ENCODE data around the gene LSM14A. TPM values are rescaled to one million over a fixed set of nuclear protein-coding genes. Genes with fewer than 3 reads are reported as not detected.
"Not testable (repeated sequence)": the region's sequence is repeated elsewhere in the genome, so short reads cannot be mapped to it uniquely, and the experiment has no call there.

Gene LSM14A
- total RNA-seq, 1 experiment from 2014 or later = 61.4 TPM

DNA sequence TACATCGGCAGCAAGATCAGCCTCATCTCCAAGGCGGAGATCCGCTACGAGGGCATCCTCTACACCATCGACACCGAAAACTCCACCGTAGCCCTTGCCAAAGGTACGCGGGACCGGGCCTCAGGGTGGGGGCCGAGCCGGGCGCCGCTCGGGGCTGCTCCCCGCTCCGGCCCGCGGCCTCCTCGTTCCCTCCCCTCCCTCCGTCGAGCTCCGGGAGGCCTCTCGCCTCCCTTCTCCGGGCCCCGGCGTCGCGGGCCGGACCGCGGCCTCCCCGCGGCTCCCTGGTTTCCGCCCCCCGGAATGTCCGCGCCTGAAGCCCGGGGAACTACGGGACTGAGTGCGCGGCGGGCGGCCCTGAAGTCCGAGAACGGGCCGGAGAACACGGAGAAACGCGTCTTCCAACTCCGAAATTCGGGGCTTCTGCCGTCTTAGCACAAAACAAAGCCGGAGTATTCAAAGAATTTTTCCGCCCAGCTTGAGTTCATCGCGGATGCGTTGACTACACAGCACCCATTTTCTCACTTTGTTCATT lies 423 bp downstream of the LSM14A start:
- H3K4me3 ChIP-seq = peak overlapping the region; percentile 100
- H3K4me1 ChIP-seq (replicated peaks) = peaks cover 29% of the 10 kb centered on the region
- DNase-seq (ENCODE audit: low read depth in 1 of 2, low spot score in 2 of 2) = peak in 1 of 2 experiments; percentile 78
- peak overlapping the region; percentile 96 for H3K27ac ChIP-seq
- H3K27me3 ChIP-seq (replicated peaks) = no peaks in the 10 kb centered on the region
- H3K36me3 ChIP-seq = peaks cover 34% of the 10 kb centered on the region
- H3K9me3 ChIP-seq (replicated peaks) = no peaks in the 10 kb centered on the region

- Histone ChIP-seq H3K27ac (peak overlapping the region; percentile 96), H3K4me1 (replicated peaks) (peaks cover 30% of the 10 kb centered on the region), H3K4me3 (peak overlapping the region; percentile 100), H3K9me3 (replicated peaks) (no peaks in the 10 kb centered on the region), H3K27me3 (replicated peaks) (no peaks in the 10 kb centered on the region), H3K36me3 (peaks cover 38% of the 10 kb centered on the region)
- peak in 1 of 2 experiments; percentile 48 for DNase-seq (ENCODE audit: low read depth in 1 of 2, low spot score in 2 of 2)
These were observed 1.1 kb downstream of the LSM14A start for GRCh38 chr19:34173193-34173956.

DNA sequence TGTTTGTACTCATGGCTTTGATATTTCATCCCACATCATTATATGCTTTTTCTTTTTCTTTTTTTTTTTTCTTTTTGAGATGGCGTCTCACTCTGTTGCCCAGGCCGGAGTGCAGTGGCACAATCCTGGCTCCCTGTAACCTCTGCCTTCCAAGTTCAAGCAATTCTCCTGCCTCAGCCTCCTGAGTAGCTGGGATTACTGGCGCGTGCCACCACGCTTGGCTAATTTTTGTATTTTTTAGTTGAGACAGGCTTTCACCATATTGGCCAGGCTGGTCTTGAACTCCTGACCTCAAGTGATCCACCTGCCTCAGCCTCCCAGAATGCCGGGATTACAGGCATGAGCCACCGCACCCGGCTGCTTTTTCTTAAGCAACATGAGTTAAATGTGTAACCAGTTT lies 2.9 kb downstream of the LSM14A start:
- H3K27me3 ChIP-seq (replicated peaks); H3K27ac ChIP-seq; H3K9me3 ChIP-seq (replicated peaks); H3K4me3 ChIP-seq; DNase-seq (ENCODE audit: low read depth in 1 of 2, low spot score in 2 of 2): not testable (repeated sequence)
- Histone ChIP-seq H3K4me1 (replicated peaks) (peaks cover 30% of the 10 kb centered on the region), H3K36me3 (peaks cover 53% of the 10 kb centered on the region)

DNA sequence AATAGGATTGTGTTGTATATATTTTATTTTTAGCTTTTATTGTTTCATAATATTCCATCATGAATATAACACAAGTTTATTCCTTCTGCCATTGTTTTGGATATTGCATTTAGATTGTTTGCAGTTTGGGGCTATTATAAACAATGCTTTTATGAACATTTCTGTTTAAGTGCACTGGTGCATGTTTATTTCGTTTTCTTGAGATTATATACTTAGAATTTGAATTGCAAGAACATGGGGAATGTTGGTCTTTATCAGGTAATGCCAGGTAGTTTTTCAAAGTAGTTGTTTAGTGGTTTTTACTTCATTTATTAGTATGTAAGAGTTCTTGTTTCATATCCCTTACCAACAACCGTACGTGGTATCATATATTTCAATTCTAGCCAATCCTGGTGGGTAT lies 4.3 kb downstream of the LSM14A start:
- H3K4me3 ChIP-seq = no peak overlapping the region
- H3K27me3 ChIP-seq (replicated peaks) = no peaks in the 10 kb centered on the region
- peaks cover 67% of the 10 kb centered on the region for H3K36me3 ChIP-seq
- no peak for DNase-seq (ENCODE audit: low read depth in 1 of 2, low spot score in 2 of 2)
- no peak overlapping the region for H3K27ac ChIP-seq
- no peaks in the 10 kb centered on the region for H3K9me3 ChIP-seq (replicated peaks)
- peaks cover 23% of the 10 kb centered on the region for H3K4me1 ChIP-seq (replicated peaks)

DNA sequence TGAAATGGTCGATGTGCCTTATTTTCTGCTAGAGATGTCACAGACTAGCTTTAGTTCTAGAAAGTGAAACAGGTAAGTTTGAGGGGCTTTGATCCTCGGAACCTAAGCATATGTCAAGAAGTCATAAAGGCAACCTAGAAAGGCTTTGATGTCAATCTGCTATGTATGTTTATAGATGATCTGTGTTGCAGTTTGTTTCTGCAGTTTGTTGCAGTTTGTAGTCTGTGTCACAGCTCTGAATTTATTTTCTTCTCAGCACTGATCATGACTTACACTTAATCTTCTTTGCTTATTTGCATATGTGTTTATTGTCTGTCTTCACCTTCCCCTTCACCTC lies 5.9 kb downstream of the LSM14A start:
- no peak overlapping the region for H3K27ac ChIP-seq
- H3K4me1 ChIP-seq (replicated peaks) = peaks cover 20% of the 10 kb centered on the region
- no peaks in the 10 kb centered on the region for H3K9me3 ChIP-seq (replicated peaks)
- H3K27me3 ChIP-seq (replicated peaks) = no peaks in the 10 kb centered on the region
- H3K4me3 ChIP-seq = no peak overlapping the region
- DNase-seq (ENCODE audit: low read depth in 1 of 2, low spot score in 2 of 2) = no peak
- peaks cover 60% of the 10 kb centered on the region for H3K36me3 ChIP-seq

DNA sequence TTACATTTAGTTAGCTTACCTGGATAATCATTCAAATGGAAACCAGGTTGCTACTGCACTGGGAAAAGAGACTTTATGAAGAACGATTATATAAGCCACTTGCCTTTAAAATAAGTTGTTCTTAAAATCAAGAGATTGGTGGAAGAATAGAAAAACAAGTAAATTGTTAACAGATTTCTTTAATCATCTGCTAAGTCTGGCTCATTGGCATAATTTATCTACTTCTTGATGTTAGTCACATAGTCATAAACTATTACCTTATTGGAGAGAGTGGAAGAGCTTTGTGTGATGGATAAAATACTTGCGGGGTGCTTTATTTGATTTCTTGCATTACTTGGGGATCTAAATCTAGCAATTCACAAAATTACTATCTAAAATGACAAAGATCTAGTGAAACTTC lies 6.8 kb downstream of the LSM14A start:
- Histone ChIP-seq H3K36me3 (peaks cover 53% of the 10 kb centered on the region), H3K27ac (no peak overlapping the region), H3K27me3 (replicated peaks) (no peaks in the 10 kb centered on the region), H3K4me1 (replicated peaks) (peaks cover 17% of the 10 kb centered on the region), H3K9me3 (replicated peaks) (no peaks in the 10 kb centered on the region), H3K4me3 (no peak overlapping the region)
- no peak for DNase-seq (ENCODE audit: low read depth in 1 of 2, low spot score in 2 of 2)

DNA sequence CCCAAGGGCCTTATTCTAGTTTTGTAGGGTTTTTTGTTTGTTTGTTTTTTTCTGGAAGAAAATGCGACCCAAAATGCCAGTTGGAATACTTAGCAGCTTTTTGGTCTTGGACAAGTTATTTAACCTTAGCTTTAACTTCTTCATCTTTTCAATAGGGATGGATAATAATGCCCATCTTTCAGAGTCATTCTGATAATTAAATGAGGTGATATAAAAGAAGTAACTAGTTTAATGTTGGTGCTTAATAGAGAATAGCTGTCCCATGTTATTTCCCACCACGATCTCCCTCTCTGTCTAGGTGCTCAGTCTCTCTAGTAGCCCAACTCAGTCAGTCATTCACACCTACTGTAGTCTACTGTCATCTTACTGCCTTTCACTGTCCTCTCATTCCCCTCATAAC lies 8.0 kb downstream of the LSM14A start:
- no peaks in the 10 kb centered on the region for H3K9me3 ChIP-seq (replicated peaks)
- H3K27me3 ChIP-seq (replicated peaks) = no peaks in the 10 kb centered on the region
- H3K27ac ChIP-seq = no peak overlapping the region
- H3K4me3 ChIP-seq = no peak overlapping the region
- peaks cover 49% of the 10 kb centered on the region for H3K36me3 ChIP-seq
- H3K4me1 ChIP-seq (replicated peaks) = peaks cover 12% of the 10 kb centered on the region
- no peak for DNase-seq (ENCODE audit: low read depth in 1 of 2, low spot score in 2 of 2)

GRCh38 chr19:34180709-34181108 lies 8.4 kb downstream of the LSM14A start:
- H3K27me3 ChIP-seq (replicated peaks) = no peaks in the 10 kb centered on the region
- no peak for DNase-seq (ENCODE audit: low read depth in 1 of 2, low spot score in 2 of 2)
- H3K9me3 ChIP-seq (replicated peaks) = no peaks in the 10 kb centered on the region
- H3K36me3 ChIP-seq = peaks cover 47% of the 10 kb centered on the region
- no peak overlapping the region for H3K4me3 ChIP-seq
- no peak overlapping the region for H3K27ac ChIP-seq
- H3K4me1 ChIP-seq (replicated peaks) = peaks cover 12% of the 10 kb centered on the region

GRCh38 chr19:34181111-34181864 lies 9.0 kb downstream of the LSM14A start:
- no peaks in the 10 kb centered on the region for H3K27me3 ChIP-seq (replicated peaks)
- H3K36me3 ChIP-seq = peaks cover 47% of the 10 kb centered on the region
- no peak overlapping the region for H3K27ac ChIP-seq
- DNase-seq (ENCODE audit: low read depth in 1 of 2, low spot score in 2 of 2) = no peak
- H3K4me1 ChIP-seq (replicated peaks) = peaks cover 12% of the 10 kb centered on the region
- no peaks in the 10 kb centered on the region for H3K9me3 ChIP-seq (replicated peaks)
- no peak overlapping the region for H3K4me3 ChIP-seq

GRCh38 chr19:34182125-34182524 lies 9.8 kb downstream of the LSM14A start:
- peaks cover 43% of the 10 kb centered on the region for H3K36me3 ChIP-seq
- no peak for DNase-seq (ENCODE audit: low read depth in 1 of 2, low spot score in 2 of 2)
- H3K4me3 ChIP-seq = no peak overlapping the region
- H3K27ac ChIP-seq = no peak overlapping the region
- peaks cover 12% of the 10 kb centered on the region for H3K4me1 ChIP-seq (replicated peaks)
- no peaks in the 10 kb centered on the region for H3K27me3 ChIP-seq (replicated peaks)
- H3K9me3 ChIP-seq (replicated peaks) = no peaks in the 10 kb centered on the region

DNA sequence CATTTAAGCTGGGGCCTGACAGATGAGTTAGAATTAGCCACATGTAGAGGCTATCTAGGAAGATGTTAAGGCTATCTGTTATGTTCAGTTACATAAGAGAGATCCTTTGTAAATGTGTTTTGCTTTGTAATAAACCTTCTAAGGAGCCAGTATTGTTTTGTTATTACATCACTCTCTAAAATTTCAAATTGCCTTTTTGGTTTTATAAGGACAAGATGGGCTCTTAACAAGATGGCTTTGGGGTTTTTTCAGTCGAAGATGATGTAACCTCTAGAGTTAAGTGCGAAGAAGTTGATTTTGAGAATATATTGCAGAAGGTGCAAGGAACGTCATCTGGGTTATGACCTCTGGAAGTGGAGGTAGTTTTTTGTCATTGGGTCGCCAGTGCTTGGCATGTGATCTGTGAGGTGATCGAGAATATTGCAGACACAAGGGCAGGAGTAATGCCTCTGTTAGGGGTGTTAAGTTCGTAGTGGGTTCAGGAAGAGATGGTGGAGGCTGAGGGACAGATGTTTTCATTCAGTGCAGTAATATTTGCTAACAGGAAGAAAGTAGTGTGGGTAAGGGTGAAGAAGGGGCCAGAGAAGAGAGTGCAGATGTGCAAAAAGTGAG lies 12.7 kb downstream of the LSM14A start:
- Histone ChIP-seq H3K9me3 (replicated peaks) (no peaks in the 10 kb centered on the region), H3K36me3 (peaks cover 24% of the 10 kb centered on the region), H3K4me1 (replicated peaks) (0 out of 2 replicates have a peak, but pooled peaks cover 5% of the 10 kb centered on the region), H3K27me3 (replicated peaks) (no peaks in the 10 kb centered on the region), H3K4me3 (no peak overlapping the region), H3K27ac (no peak overlapping the region)
- no peak for DNase-seq (ENCODE audit: low read depth in 1 of 2, low spot score in 2 of 2)

- Histone ChIP-seq H3K4me1 (replicated peaks) (0 out of 2 replicates have a peak, but pooled peaks cover 5% of the 10 kb centered on the region), H3K9me3 (replicated peaks) (no peaks in the 10 kb centered on the region), H3K4me3 (no peak overlapping the region), H3K27me3 (replicated peaks) (no peaks in the 10 kb centered on the region), H3K36me3 (peaks cover 13% of the 10 kb centered on the region), H3K27ac (no peak overlapping the region)
- DNase-seq (ENCODE audit: low read depth in 1 of 2, low spot score in 2 of 2) = no peak
These were observed 13.9 kb downstream of the LSM14A start for GRCh38 chr19:34186205-34186604.

DNA sequence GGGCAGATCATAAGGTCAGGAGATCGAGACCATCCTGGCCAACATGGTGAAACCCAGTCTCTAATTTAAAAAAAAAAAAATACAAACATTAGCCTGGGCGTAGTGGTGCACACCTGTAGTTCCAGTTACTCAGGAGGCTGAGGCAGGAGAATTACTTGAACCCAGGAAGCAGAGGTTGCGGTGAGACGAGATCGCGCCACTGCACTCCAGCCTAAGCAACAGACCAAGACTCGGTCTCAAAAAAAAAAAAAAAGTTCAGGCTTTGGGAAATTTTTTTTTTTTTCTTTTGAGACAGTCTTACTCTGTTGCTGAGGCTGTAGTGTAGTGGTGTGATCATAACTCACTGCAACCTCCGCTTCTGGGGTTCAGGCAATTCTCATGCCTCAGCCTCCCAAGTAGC lies 14.7 kb downstream of the LSM14A start:
- Histone ChIP-seq H3K27me3 (replicated peaks) (no peaks in the 10 kb centered on the region), H3K36me3 (peaks cover 5% of the 10 kb centered on the region; the same call in 1 of the 2 replicates), H3K27ac (no peak overlapping the region), H3K4me3 (no peak overlapping the region), H3K9me3 (replicated peaks) (no peaks in the 10 kb centered on the region), H3K4me1 (replicated peaks) (no peaks in the 10 kb centered on the region)
- DNase-seq (ENCODE audit: low read depth in 1 of 2, low spot score in 2 of 2) = no peak

DNA sequence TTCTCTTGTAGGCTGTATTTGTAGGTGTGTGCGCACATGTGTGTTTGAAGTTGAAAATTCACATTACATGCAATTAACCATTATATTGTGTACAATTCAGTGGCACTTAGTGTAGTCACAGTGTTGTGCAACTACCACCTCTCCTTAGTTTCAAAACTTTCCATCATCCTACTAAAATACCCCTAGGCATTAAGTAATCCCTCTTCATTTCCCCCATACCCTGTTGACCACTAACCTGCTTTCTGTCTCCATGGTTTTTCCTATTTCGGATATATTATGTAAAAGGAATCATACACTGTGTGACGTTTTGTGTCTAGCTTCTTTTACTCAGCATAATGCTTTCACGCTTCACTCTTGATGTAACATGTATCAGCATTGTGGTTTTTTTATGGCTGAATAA lies 16.1 kb downstream of the LSM14A start:
- no peaks in the 10 kb centered on the region for H3K27me3 ChIP-seq (replicated peaks)
- no peak for DNase-seq (ENCODE audit: low read depth in 1 of 2, low spot score in 2 of 2)
- peaks cover 2% of the 10 kb centered on the region for H3K4me1 ChIP-seq (replicated peaks)
- H3K9me3 ChIP-seq (replicated peaks) = no peaks in the 10 kb centered on the region
- no peak overlapping the region for H3K27ac ChIP-seq
- peaks cover 5% of the 10 kb centered on the region; the same call in 1 of the 2 replicates for H3K36me3 ChIP-seq
- no peak overlapping the region for H3K4me3 ChIP-seq
